DLD1 (cell line): ENCODE results near the gene TFE3.

Experiments
- in situ Hi-C: cut with HindIII; loops from 2 replicates; pipeline ENCODE4 v1.10.0; 2017; ENCODE audit warnings: low sequenced_read_pairs

The TFE3 gene

GRCh38 chrX:49061490-49061889 is 18.3 kb upstream of the TFE3 start:
- in situ Hi-C loops: no loop called here

DNA sequence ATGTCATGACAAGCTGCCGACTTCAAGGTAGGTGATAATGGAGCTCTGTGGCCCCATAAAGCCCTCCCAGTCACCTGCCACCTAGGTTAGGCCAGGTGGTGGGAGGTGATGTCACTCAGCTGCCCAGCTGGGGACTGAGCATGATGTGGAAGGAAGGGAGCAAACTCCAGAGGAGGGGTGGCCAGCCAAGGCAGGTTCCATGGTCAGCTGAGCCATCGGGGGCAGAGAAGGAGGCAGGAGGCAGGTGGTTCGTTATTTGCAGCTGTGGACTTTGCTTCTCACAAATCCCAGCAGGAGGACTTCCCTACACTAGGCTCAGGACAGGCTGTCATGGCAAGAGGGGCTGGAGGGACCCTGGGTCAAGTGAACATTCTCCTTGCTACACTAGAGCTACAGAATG is 17.8 kb upstream of the TFE3 start:
- in situ Hi-C loops: no loop called here

DNA sequence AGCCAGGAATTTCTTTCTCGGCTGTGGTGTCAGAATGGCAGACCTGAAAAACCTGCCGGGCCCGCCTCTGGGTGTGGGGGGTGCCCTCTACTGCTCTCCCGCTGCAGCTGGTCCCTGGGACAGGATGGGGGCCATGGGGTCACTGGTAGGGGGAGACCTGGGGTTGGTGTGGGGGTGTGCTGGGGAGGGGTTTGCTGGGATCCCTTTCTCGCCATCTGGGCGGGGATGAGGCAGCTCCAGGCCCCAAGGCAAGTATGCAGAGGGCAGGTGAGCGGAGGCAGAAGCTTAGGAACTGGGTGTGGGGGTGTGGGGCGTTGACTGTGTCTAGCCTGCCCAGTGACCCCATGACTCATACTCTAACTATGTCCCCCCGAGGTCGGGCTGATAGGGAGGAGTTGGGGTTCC is 16.5 kb upstream of the TFE3 start:
- in situ Hi-C loops: no loop called here

DNA sequence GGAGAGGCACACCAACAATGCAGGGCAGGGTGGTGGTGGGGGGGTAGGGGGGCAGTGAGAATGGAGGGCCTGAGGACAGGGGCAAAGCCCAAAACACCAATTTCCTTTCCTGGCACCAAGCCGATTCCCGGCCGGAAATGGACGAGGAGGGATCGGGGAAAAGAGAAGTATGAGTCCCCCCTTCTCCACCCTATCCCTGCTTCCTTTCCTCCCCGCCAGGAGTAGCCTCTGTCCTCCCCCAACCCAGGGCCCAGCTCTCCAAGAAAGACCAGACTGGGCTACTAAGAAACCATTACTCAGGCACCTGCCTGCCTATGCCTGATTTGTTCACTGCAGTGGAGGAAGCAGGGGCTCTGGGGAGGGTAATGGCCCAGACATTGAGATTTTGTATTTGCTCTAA is 16.0 kb upstream of the TFE3 start:
- in situ Hi-C loops: no loop called here

GRCh38 chrX:49058794-49059193 is 15.6 kb upstream of the TFE3 start, which contains the start of gene CCDC120:
Gene CCDC120, plus strand, starts transcription at chrX:49058999. Its CDS starts 3,043 bp downstream, at chrX:49062042.
- in situ Hi-C loops: no loop called here

DNA sequence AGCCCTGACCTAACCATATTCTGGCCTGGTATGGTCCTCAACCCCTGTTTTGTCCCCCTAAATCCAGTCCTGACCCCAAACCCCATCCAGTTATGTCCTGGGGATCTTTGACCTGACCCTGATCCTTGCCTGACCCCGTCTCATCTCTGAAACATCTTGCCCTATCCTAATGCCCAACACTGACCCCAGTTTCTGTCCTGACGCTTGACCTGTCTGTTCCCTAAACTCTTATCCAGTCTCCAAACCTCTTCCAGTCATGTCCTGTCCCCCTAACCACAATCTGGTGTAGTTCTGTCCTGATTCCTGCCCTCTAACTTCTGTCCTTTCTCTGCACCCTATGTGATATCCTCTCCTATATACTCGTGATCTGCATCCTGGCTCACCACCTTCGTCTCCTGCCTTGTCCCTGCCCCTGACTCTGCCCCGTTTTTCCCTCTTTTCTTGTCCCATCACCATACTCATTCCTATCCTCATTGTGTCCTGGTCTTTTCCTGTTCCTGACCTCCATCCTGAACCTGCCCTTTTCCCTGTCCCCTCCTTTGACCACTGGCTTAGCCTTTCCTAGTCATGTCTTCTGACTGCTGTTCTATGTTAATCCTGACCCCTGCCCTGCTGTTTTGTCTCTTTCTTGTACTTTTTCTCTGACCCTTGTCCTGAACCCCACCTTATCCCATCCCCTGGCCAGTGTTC is 11.1 kb upstream of the TFE3 start:
- in situ Hi-C loops: no loop called here

GRCh38 chrX:49053223-49054072 is 10.3 kb upstream of the TFE3 start:
- in situ Hi-C loops: no loop called here

- in situ Hi-C loops: no loop called here
These were observed 777 bp upstream of the TFE3 start for GRCh38 chrX:49043987-49044281.

DNA sequence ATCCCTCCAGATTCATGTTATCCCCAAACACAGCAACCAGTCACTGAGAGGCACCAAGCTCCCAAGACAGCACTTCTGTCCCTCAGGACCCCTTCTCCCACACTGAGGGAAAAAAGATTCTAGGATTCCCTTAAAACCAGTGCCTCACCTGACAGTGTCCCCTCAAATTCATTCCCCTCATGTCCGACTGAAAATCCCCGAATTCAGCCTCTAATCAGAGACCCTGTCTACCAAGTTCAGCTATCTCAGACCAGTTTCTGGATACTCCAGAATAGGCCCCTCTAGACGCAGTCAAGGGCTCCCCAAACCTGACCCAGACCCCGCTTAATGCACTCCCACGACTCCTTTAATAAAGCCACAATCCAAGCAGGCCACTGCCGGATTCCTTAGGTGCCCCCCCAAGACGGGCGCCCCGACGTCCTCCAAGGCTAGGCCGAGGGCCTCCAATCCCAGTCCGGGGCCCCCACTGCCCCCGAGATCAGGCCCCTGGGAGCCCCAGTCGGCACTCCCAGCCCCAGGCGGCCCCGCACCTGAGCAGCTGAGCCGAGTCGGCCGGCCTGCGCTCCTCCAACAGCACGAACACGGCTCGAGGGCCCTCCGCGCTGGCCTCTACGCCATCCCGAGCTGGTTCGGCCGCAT is 457 bp downstream of the TFE3 start:
- in situ Hi-C loops: no loop called here

- in situ Hi-C loops: no loop called here
These were observed 1.2 kb downstream of the TFE3 start for GRCh38 chrX:49041744-49042580.

GRCh38 chrX:49040376-49040955 is 2.7 kb downstream of the TFE3 start:
- in situ Hi-C loops: no loop called here

GRCh38 chrX:49039598-49040375 is 3.4 kb downstream of the TFE3 start:
- in situ Hi-C loops: no loop called here

DNA sequence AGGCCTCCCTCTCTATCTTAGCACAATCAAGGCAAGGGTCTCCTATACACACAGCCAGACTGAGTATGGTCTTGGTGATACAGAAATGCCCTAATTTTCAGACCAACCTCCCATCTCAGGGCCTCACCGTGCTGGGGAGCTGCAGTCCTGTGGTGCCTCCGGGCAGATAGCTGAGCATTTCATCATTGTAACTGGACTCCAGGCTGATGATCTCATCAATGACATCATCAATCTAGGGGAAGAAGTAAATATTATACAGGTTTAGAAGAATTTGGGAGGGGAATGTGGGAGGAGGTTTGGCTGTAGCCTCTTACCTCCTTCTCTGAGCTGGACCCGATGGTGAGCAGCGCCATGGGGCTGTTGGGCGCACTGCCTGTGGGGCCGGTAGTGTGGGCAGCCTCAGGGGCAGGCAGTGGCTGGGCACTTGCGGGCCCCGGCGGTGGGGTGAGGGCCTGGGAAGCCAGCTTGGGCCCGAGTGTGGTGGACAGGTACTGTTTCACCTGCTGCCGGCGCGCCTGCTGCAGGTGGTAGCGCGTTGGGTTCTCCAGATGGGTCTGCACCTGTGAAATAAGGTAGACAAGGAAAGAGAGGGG is 5.2 kb downstream of the TFE3 start:
- in situ Hi-C loops: no loop called here

DNA sequence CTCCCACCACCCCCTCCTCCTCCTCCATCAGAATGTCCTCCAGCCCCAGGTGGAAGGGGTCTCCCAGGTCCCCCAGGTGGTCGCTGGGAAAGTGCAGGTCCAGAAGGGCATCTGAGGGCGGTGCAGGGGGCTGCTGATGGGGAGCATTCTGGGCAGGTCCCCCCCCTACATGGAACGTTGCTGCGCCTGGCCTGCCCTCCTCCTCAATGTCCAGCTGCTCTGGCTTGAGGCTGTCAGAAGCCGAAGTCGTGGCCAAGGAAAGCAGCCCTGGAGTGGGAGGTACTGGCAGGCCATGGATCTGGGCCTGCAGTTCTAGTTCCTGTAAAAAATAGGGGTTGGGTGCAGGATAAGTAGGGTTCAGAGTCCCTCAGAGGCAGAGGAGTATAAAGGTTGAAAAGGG is 12.9 kb downstream of the TFE3 start:
- in situ Hi-C loops: no loop called here

GRCh38 chrX:49029876-49030275 is 13.3 kb downstream of the TFE3 start:
- in situ Hi-C loops: no loop called here

GRCh38 chrX:49019599-49020249 is 23.4 kb downstream of the TFE3 start:
- in situ Hi-C loops: no loop called here

GRCh38 chrX:49019050-49019449 is 24.1 kb downstream of the TFE3 start:
- in situ Hi-C loops: no loop called here

DNA sequence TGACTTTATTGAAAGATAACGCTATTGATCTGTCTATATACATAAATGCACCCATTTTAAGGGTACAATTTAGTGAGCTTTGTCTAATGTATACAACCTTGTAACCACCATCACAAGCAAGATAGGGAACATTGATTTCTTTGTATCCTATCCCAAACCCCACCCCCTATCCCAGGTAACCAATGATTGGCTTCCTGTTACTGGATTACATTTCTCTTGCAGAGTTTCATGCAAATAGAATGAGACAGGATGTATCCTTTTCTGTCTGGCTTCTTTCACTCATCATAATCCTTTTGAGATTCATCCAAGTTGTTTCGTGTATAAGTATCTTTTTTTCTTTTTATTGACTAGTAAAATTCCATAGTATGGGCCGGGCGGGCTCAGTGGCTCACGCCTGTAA is 39.5 kb downstream of the TFE3 start:
- in situ Hi-C loops: no loop called here
